Muscle of leg (tissue), 11 donors: ENCODE measurements around the gene DICER1. TPM values are rescaled to one million over a fixed set of nuclear protein-coding genes. Genes with fewer than 3 reads are reported as not detected.

Source experiments
- DNase-seq: peaks from one replicate; pipeline ENCODE4 v3.0.0; 2013
- H3K27ac ChIP-seq: one replicate; pipeline ENCODE4 v1.5.1; 2013; ENCODE audit warnings: mild to moderate bottlenecking, low read length, control low read depth
- H3K27me3 ChIP-seq: one replicate; pipeline ENCODE4 v1.6.1; 2013; ENCODE audit warnings: low read length; ENCODE audit not compliant: control insufficient read depth, insufficient read depth
- H3K36me3 ChIP-seq: one replicate; pipeline ENCODE4 v1.6.1; 2013; ENCODE audit warnings: low read length; ENCODE audit not compliant: control insufficient read depth, insufficient read depth
- H3K4me1 ChIP-seq: one replicate; pipeline ENCODE4 v1.6.1; 2013; ENCODE audit warnings: low read length; ENCODE audit not compliant: control insufficient read depth, insufficient read depth
- H3K4me3 ChIP-seq: one replicate; pipeline ENCODE4 v1.5.1; 2013; ENCODE audit warnings: low read length, control low read depth
- H3K9me3 ChIP-seq: replicated peaks from 2 replicates; pipeline ENCODE4 v1.6.1; 2013; ENCODE audit warnings: low read depth, low read length; ENCODE audit not compliant: control insufficient read depth
- WGBS: methylation state at CpG from one replicate; pipeline ENCODE4 v1.1.5; 2013; ENCODE audit warnings: missing lambda C conversion rate; ENCODE audit not compliant: insufficient coverage; 5-methylcytosine and 5-hydroxymethylcytosine counted together
- polyA plus RNA-seq, 8 donors: library from polyadenylated mRNA; unstranded; fragments of 120-200 nt; gene quantifications; one replicate each; pipeline versions ENCODE4 v1.2.1 to v1.2.3, GENCODE V29; 2013; ENCODE audit warnings: inconsistent platforms in 1 of 8, low replicate concordance in 1 of 8; ENCODE audit not compliant: insufficient read length in 8 of 8, insufficient read depth in 1 of 8
- total RNA-seq: library from RNA; stranded (reverse); fragments of 120-200 nt; gene quantifications from one replicate; pipeline ENCODE4 v1.2.4, GENCODE V29; 2013

The DICER1 gene
- total and polyA plus RNA-seq, 9 donors = 24.6 to 48.9 (median 40.8) TPM

DNA sequence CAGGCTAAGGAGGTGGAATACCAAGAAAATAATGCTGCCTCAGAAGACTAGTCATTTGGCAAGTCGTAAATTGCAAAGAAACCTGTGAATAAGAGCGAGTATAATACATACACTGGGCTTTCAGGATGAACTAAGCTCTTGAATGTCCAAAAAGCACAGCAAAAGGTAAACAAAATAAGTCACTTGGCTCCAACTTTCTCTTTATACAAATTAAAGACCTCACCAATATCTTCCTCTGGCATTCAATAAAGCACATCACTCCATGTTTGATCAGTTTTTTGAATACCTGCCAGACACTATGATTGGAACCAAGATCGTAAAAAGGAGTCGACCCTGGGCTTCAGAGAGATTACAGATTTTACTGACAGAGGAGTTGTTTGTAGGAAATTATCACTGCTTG, 3.5 kb downstream of the DICER1 start:
- Histone ChIP-seq H3K27me3 (no peaks in the 10 kb centered on the region), H3K36me3 (no peaks in the 10 kb centered on the region), H3K4me3 (no peak overlapping the region), H3K4me1 (peaks cover 7% of the 10 kb centered on the region), H3K27ac (no peak overlapping the region), H3K9me3 (no peaks in the 10 kb centered on the region)
- 59% methylated on average over 3 of the region's 4 CpGs for WGBS
- DNase-seq = no peak

DNA sequence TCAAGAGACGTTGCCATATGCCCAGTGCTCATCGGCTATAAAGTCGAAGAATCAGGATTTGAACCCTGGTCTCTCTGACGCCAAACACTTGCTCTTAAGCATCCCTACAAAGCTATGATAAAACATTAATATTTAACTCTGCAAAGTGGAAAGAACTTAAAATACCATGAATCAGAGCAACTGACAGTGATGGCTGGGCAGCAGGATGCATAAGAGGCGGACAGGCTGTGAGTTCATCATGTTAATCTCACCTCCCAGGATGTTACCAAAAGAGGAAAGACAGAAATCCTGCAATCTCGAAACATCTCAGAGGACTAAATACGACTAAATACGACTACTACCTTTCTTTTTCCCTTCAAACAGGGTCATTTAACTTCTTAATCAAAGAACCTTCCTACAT, 5.8 kb downstream of the DICER1 start:
- Histone ChIP-seq H3K27me3 (no peaks in the 10 kb centered on the region), H3K4me3 (no peak overlapping the region), H3K36me3 (no peaks in the 10 kb centered on the region), H3K9me3 (no peaks in the 10 kb centered on the region), H3K27ac (no peak overlapping the region), H3K4me1 (peaks cover 2% of the 10 kb centered on the region)
- no peak for DNase-seq
- 50% methylated on average over 1 of the region's 8 CpGs for WGBS

DNA sequence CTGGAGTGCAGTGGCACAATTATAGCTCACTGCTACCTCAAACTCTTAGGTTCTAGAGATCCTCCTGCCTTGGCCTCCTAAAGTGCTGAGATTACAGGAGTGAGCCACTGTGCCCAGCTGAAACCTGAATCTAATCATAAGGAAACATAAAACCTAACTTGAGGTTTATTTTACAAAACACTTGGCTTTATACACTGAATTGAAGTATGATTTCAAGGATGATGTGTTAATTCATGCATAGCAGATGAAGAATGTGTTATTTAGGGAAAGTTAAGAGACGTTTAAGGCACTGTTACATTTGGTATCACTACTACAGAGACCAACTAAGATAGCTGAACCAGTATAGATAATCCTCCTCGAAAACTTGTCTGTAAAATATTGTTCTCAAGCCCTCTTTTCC, 6.4 kb downstream of the DICER1 start:
- DNase-seq = no peak
- no peak overlapping the region for H3K27ac ChIP-seq
- peaks cover 1% of the 10 kb centered on the region for H3K9me3 ChIP-seq
- WGBS = no CpG with 5 or more reads among the region's 2 CpGs
- H3K36me3 ChIP-seq = no peaks in the 10 kb centered on the region
- H3K4me1 ChIP-seq = no peaks in the 10 kb centered on the region
- H3K4me3 ChIP-seq = no peak overlapping the region
- H3K27me3 ChIP-seq = no peaks in the 10 kb centered on the region

DNA sequence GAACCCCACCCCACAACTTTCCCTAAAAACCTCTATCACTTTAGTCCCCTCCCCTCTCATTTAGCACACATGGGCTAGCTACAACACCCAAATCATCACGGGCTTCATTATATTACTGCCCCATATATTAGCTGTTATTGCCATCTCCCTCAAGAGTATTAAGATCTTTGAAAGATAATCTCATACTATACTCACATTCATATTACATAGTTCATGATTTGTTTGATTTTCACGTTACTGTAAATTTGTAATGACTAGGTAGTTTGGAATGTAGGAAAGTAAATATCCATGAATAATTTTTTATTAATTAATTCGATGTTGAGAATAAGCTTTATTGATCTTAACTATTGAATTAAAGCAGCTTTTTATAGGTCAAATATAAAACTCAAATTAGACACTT, 7.9 kb downstream of the DICER1 start:
- no peak for DNase-seq
- peaks cover 10% of the 10 kb centered on the region for H3K9me3 ChIP-seq
- H3K4me1 ChIP-seq = no peaks in the 10 kb centered on the region
- no peak overlapping the region for H3K4me3 ChIP-seq
- H3K27me3 ChIP-seq = no peaks in the 10 kb centered on the region
- no CpG with 5 or more reads among the region's 3 CpGs for WGBS
- H3K36me3 ChIP-seq = no peaks in the 10 kb centered on the region
- no peak overlapping the region for H3K27ac ChIP-seq

DNA sequence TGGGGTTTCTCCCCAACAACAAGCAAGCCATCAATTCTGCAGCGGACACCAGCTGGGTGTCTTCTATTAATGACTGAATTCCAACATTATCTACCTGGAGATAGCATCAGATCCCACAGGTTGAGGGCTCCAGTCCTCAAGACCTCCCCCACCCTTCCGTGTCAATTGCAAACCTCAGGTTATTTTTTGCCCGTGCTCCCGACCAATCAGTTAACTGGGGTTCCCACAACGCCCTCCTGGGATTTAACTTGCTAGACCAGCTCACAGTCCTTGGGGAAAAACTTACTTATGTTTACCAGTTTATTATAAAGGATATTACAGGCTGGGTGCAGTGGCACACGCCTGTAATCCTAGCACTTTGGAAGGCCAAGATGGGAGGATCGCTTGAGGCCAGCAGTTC, 9.7 kb downstream of the DICER1 start:
- Histone ChIP-seq H3K4me1 (no peaks in the 10 kb centered on the region), H3K27ac (no peak overlapping the region)

DNA sequence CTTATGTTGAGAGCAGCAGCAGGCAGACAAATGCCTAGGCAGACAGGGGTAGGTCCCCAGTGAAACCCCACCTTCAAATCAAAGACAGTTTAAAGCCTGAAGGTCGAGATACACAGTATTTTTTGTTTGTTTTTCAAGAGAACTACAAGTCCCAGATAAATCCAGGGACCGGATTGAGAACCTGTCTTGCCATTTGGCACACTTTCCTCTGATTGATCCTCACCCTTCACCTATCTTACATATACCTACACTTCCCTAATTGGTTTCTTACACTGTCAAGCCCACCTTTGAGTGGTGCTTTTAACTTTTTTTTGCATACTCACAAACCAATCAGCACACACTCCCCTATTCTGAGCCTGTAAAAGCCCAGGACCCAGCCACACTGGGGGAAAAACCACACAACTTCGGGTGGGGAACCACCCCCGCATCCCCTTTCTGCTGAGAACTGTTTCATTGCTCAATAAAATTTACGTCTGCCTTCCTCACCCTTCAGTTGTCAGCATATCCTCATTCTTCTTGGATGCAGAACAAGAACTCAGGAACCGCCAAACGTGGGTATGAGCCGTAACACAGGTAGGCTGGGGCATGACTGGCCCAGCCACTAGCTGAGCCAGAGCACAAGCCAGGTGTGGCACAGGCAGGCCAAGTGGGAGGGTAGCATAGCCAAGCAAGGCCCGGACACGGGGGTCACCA, 11.1 kb downstream of the DICER1 start:
- no peaks in the 10 kb centered on the region for H3K36me3 ChIP-seq
- H3K27ac ChIP-seq = no peak overlapping the region
- peaks cover 10% of the 10 kb centered on the region for H3K9me3 ChIP-seq
- no peak overlapping the region for H3K4me3 ChIP-seq
- WGBS = 90% methylated on average over 7 of the region's 10 CpGs
- no peaks in the 10 kb centered on the region for H3K4me1 ChIP-seq
- no peak for DNase-seq
- no peaks in the 10 kb centered on the region for H3K27me3 ChIP-seq

More for the DNA sequence above, 9.7 kb downstream of the DICER1 start:
- Histone ChIP-seq H3K9me3 (peaks cover 10% of the 10 kb centered on the region), H3K36me3 (no peaks in the 10 kb centered on the region), H3K27me3 (no peaks in the 10 kb centered on the region), H3K4me3 (no peak overlapping the region)
- DNase-seq = no peak
- 100% methylated on average over 2 of the region's 7 CpGs for WGBS

DNA sequence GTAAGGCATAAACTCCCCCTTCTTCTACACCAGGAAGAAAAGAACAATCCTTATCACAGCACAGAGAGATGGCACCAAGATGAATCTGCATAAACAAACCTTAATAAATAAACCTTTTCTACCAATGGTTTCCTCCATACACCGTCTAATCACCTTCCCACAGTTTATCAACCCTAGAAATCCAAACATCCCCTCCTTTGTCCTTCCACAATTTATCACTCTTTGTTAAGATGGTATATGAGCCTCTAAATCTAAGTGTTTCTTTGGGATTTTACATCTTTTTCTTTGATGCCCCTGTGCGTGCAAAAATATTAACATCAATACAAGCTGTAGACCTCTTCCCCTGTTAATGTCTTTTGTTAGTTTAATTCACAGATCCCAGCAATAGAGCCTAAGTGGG, 12.5 kb downstream of the DICER1 start:
- Histone ChIP-seq H3K4me3 (no peak overlapping the region), H3K27me3 (no peaks in the 10 kb centered on the region), H3K9me3 (peaks cover 10% of the 10 kb centered on the region), H3K4me1 (no peaks in the 10 kb centered on the region), H3K27ac (no peak overlapping the region), H3K36me3 (no peaks in the 10 kb centered on the region)
- DNase-seq = no peak
- no CpG with 5 or more reads among the region's 2 CpGs for WGBS

DNA sequence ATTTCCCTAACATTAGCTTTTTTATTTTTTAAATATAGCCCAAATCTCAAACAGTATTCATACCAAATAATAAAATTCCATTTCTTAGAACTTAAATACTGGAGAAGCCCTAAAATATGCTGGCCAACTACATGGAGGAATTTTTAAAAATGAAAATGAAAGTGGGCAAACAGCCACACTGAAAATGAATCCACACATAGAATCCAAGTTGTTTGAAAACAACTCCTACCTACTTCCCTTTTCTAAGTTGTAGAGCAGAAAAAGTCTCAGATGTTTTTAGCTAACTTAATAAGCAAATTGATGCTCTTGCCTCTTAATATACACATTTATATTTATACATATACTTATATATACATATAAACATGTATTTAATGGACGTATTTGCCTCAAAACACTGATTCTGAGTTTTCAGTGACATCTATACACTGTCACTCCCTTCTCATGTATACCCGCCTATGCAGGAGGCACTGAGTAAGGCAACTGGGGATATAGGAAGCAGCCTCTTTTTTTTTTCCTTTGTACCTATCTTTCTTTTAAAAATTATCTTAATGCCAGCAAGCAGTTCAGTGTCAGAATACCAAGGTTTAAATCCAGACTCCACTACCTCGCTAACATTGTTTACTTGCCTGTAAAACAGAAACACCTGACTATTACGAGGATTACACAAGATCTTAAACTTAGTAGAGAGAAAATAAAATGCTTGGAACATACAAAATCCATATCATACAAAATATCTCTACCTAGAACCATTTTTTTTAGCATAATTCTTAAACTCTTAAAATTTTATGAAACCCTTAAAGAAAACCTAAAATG, 13.3 kb downstream of the DICER1 start:
- Histone ChIP-seq H3K9me3 (peaks cover 10% of the 10 kb centered on the region), H3K36me3 (no peaks in the 10 kb centered on the region), H3K27me3 (no peaks in the 10 kb centered on the region), H3K4me1 (no peaks in the 10 kb centered on the region), H3K4me3 (no peak overlapping the region), H3K27ac (peak overlapping the region; percentile 45)
- DNase-seq = peak; percentile 82
- no CpG with 5 or more reads among the region's 4 CpGs for WGBS

DNA sequence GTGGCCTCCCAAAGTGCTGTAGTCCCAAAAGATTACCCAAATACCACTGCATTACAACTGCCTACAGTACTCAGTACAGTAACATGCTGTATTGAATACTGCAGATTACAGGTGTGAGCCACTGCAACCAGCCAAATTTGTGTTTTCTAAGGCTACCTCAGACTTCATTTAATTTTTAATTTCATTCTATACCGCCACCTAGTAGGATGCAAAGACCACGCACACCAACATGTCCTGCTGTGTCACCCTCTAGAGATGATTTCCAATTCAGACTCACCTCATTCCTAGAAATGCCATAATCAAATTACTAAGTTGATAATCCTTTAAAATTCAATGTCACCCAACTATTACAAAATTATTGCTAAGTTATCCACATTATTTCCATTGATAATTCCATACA, 15.1 kb downstream of the DICER1 start:
- Histone ChIP-seq H3K9me3 (peaks cover 10% of the 10 kb centered on the region), H3K4me3 (no peak overlapping the region), H3K4me1 (no peaks in the 10 kb centered on the region), H3K36me3 (no peaks in the 10 kb centered on the region), H3K27ac (no peak overlapping the region), H3K27me3 (no peaks in the 10 kb centered on the region)
- WGBS = 93% methylated on average over 2 of the region's 2 CpGs
- no peak for DNase-seq

DNA sequence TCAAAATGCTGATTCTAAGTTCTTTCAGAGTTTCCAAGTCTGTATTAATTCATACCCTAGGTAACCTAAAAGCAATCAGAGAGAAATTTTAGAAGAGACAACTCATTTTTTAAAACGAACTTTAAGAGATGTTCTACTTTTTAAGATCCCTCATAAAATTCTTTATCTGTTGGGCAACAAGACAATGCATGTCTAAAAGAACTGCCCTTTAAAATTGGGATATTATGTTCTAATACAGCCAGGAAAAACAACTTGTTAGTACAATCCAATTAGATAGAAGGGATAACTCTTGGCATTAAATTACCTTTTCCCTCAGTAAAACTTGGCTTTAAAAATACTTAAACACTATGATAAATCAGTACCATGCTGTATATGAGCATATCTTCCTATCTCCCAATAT, 15.6 kb downstream of the DICER1 start:
- Histone ChIP-seq H3K4me1 (no peaks in the 10 kb centered on the region), H3K27ac (no peak overlapping the region)
- no peak for DNase-seq

More for the DNA sequence above, 15.6 kb downstream of the DICER1 start:
- no CpG with 5 or more reads among the region's 1 CpG for WGBS
- Histone ChIP-seq H3K27me3 (no peaks in the 10 kb centered on the region), H3K36me3 (no peaks in the 10 kb centered on the region), H3K9me3 (peaks cover 10% of the 10 kb centered on the region), H3K4me3 (no peak overlapping the region)
